GM21723 (cell line): ENCODE data around the gene RNF14.

ENCODE experiments used
- ATAC-seq: cut with Tn5 transposase; IDR thresholded peaks from one replicate; pipeline ENCODE4 v1.9.1; 2021; ENCODE audit warnings: mild to moderate bottlenecking, moderate library complexity; ENCODE audit not compliant: unreplicated experiment

RNF14 gene

DNA sequence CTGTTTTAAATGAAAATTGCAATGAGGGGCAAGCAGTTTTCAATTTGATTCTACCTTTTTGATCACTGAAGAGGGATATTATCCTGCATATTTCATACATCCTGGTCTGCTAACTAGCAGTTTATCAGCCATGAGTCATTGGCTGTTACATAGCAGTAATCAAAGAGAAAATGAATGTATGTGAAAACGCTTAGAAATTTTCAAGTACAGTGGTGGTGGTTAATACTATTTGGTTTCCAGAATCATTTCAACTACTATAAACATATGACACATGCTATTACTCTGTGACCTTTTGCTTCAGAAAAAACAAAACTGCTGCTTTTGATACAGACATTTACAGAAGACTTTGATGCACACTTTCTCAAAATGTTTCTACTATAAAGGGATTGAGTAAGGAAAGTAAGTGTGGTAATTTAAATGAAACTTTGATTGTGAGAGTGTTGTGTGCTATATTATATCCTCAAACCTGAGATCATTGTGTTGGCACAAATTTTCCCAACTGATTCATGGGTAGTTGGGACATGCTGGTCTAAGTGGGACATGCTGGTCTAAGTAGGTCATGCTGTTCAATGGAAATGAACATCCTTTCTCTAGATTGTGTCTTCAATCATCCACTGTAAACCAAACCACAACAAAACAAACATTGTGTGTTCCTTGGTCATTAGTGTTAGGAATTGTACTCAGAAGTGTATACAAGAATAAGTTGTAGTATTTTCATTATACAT, 5.1 kb downstream of the RNF14 start:
- ATAC-seq, result no peak

DNA sequence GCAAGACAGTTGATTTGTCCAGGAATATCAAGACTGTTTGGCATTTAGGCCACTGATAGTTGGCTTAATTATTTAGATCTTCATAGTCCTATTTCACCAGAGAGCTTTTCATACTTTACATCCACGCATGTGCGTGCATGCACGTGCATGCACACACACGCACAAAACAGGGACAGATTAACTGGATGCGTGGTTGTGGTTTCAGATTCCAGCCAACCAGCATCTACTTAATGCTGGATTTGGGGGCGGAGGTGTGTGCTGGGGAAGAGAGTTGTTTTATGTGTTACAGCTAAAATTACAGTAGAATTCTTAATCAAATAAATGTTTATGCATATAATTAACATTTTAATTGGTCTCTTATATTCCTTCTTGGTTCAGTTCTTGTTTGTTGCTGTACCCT, 7.3 kb downstream of the RNF14 start:
- no peak for ATAC-seq

- no peak for ATAC-seq
Measured at GRCh38 chr5:141978389-141978788, 9.5 kb downstream of the RNF14 start.

- no peak for ATAC-seq
Measured at GRCh38 chr5:141982626-141983025, 13.7 kb downstream of the RNF14 start.

DNA sequence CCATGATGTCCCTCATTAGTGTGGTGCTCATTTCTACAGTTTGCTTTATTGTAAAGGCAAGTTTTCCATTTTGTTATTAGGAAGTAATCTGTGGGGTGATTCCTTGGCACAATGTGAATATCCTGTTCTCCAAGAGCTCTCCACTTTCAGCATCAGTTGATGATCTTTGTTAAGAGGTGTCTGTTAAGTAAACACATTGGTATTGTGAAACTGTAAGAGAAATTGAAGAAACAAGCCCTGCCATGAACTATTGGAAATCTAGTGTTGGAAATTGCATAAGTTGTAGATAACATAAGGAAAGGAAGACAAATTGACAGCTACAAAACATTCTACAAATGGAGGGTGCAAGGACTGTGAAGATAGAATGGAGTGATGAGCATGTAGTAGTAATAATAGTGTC, 17.2 kb downstream of the RNF14 start:
- no peak for ATAC-seq

DNA sequence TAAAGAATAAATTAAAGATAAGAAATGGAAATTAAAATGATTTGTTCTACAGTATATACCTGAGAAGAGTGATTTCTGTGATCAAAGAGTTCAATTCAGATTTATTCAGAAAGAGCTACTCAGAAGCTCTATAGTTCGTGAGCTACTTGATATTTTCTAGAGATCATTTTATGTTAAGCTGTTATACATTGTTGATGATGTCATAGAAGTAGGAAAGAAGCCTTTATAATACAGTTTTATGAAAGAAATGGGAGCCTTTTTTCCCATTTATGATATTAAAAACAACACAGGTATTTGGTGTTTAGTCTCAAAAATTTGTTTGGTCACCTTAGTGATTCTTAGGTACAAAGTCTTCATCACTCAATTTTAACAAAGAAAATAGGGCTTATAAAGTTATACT, 20.8 kb downstream of the RNF14 start:
- no peak for ATAC-seq

- no peak for ATAC-seq
Measured at GRCh38 chr5:141992349-141992963, 23.6 kb downstream of the RNF14 start.

DNA sequence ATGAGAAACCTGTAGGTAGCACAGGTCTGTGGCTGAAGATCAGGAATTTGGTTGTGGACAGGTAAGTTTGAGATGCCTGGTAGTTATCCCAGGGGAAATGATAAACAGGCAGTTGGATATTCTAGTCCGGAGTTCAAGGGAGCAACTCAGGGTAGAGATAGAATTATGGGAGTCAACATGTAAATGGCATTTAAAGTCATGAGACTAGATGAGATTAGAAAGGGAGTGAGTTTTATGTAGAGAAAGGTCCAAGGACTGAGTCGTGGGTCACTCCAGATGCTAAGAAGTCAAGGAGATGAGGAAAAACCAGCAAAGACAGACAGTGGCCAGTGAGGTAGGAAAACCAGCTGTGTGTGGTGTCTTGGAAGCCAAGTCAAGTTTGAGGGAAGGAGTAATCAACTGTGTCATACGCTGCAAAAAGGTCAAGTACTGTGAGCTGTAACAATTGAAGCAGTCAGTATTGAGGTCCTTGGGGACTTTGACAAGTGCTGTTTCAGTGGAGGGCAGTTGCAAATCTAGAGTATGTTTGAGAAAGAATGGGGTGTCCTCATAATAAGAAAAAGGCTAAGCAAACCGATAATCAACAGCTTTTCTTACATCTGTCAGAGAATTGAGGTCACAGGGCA, 25.7 kb downstream of the RNF14 start:
- ATAC-seq, result no peak

- ATAC-seq, result no peak
Measured at GRCh38 chr5:141995656-141996055, 26.8 kb downstream of the RNF14 start.

DNA sequence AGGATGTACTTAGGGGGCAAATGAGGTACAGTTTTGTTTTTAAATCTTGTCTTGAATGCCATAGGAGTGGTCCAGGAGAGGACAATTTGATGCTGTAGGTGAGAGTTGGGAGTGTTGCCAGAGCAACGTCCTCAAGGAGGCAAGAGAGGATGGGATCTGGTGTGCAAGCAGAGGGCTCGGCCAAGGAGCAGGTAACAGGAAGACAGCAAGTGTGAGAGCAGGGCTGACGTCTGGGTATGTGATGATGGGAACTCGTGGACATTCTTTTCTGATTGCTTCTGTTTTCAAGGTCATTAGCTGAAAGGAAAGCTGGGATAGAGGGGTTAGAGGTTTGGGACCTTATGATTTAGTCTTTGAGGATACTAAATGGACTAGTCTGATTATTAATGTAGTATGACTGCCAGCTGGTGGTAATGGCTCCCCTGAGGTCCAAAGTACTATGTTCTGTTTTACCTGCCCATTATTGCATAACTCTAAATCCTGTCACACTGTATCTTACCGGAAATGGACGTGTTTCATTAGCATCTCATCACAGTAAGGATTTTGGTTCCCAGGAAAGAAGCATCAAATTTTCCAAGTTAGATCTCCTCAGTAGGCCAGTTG, 28.6 kb downstream of the RNF14 start:
- no peak for ATAC-seq

DNA sequence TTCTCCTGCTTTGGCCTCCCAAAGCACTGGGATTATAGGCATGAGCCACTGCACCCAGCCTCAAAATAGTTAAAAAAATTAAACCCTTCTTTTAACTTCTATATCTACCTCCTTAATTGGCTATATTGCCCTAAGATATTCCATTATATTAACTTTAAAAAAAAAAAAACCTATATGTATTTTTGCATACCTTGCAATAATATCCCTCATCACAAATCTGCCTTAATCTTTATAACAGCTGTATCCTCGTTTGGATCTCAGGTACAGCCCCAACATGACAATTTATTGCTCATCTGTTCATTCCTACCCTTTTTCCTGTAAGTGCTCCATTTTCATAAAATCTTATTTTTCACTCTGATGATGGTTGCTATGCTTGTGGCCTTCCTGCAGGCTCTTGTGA, 31.3 kb downstream of the RNF14 start:
- ATAC-seq, result no peak

DNA sequence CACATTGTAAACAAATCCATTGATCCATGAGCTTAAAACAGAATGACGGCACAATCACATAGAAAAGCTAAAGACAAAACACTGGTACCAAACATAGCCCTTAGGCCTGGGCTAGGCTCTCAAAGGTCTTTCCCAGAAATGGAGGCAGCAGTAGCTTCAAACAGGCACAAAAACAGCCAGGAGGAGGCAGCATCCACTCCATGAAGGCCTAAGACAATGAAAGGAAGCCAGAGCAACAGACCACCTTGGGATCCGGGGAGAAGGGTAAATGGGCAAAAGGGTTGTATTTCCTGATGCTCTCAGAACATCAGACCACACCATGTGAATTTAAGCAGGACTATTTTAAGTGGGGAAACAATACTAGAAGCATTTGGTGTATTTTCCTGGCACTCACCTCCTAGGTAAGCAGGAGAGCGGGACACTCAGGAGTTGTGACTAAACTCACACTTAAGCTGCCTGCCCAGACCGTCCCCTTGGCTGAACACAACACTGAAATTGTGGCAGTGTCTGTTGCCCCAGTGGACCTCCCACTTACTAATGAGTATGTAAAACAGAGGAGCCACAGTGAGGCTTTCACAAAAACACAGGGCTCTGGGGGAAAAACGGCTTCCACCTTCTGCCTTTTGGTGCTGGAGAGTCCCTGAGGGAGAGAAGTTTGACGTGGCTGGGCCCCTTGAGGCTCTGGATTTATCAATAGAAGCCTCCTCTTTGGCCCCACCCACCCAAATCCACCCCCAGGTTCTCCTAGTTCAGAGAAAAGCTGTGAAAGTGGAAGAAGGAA, 32.0 kb downstream of the RNF14 start:
- no peak for ATAC-seq

GRCh38 chr5:142003266-142003800, 34.4 kb downstream of the RNF14 start:
- ATAC-seq, result no peak

- ATAC-seq, result no peak
Measured at GRCh38 chr5:142006363-142007236, 37.7 kb downstream of the RNF14 start.

- no peak for ATAC-seq
Measured at GRCh38 chr5:142007237-142007544, 38.3 kb downstream of the RNF14 start.

DNA sequence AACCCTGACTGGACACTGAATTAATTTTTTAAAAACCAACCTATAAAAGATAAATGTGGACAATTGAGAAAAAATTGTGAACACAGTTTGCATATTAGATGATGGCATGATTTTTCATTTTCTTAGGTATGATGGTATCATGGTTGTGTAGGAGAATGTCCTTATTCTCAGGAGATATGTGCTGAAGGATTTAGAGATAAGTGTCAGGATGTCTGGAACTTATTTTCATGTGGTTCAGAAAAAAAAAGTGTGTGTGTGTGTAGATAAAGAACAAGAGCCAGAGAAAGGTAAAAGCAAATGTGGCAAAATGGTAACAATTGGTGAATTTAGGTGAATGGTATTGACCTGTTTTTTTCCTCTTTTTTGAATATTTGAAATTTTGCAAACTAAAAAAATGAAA, 39.9 kb downstream of the RNF14 start:
- ATAC-seq, result no peak

DNA sequence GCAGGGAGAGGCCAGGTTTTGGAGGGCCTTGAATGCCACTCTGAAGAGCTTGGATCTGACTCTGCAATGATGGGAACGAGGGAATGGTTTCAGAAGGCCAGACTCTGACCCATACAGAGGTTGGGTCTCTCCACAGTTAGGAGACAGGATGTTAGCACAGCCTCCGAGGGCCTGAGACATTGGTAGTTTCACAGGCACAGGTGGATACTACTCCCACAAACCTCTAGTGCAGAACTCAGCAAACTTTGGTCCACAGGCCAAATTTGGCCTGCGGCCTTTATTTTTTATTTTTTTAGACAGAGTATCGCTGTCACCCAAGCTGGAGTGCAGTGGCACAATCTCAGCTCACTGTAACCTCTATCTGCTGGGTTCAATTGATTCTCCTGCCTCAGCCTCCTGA, 41.0 kb downstream of the RNF14 start:
- ATAC-seq, result no peak

DNA sequence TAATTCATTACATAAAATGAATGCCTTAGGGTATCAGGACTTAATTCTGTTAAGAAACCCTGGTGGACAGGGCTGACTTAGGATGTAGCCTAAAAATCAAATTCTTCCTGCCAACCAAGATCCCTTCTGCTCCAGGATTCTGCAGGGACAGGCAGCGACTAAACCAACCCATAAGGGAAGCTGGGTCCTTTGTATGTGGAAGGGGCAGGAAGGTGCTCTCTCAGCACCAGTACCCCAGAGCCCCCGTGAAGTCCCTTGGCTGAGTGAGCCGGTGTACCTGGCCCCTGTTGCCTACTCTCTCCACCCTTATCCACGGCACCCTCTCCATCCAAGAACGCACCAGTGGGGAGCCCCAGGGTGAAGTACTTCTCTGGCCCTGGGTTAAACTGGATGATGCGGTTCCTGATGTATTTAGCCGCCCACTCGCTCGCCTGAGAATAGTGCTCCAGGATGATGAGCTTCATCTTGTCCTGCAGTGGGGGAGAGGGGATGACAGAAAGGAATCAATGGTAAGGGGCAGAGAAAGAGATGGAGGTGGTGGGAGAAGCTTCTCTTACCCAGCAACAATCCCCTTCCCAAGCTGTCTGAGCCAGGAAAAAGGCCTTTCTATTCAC, 42.8 kb downstream of the RNF14 start:
- no peak for ATAC-seq

GRCh38 chr5:142012186-142012785, 43.4 kb downstream of the RNF14 start:
- ATAC-seq, result no peak
